ENCODE results near the gene INMT.

DNA sequence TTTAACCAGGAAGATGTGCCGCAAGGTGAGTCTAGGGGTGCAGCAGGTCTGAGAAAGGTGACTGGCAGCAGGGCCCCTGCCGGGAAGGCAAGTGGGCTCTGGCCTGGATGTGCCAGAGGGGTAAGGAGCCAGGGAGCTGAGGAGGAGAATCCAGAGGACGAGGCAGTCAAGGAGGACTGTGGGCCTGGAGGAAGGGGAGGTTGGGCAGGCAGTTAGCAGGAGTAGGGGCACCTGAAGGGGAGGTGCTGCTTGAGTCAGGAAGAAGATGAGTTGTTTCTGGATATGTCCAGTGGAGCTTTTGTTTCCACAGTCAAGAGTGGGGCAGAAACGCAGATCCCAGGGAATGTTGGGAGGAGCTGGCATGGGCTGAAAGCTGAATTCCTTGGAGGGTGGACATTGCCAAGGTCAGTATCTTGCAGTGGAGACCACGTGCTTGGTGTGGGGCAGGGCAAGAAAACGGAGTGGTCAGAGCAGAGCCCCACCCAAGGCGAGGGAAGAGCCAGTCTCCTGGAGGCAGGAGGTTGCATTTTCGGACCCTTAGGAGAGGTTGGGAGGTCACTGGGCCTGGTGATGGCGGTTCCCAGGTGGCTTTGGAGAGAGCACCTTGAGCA lies 53.3 kb downstream of the INMT start:
- TF ChIP-seq, protein P1, sequence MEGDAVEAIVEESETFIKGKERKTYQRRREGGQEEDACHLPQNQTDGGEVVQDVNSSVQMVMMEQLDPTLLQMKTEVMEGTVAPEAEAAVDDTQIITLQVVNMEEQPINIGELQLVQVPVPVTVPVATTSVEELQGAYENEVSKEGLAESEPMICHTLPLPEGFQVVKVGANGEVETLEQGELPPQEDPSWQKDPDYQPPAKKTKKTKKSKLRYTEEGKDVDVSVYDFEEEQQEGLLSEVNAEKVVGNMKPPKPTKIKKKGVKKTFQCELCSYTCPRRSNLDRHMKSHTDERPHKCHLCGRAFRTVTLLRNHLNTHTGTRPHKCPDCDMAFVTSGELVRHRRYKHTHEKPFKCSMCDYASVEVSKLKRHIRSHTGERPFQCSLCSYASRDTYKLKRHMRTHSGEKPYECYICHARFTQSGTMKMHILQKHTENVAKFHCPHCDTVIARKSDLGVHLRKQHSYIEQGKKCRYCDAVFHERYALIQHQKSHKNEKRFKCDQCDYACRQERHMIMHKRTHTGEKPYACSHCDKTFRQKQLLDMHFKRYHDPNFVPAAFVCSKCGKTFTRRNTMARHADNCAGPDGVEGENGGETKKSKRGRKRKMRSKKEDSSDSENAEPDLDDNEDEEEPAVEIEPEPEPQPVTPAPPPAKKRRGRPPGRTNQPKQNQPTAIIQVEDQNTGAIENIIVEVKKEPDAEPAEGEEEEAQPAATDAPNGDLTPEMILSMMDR (IDR thresholded peaks at IDR 0.05; ENCODE audit: low read depth, low read length, poor library complexity, severe bottlenecking), result no peak
- TF ChIP-seq EZH2phosphoT487 (IDR thresholded peaks at IDR 0.05; ENCODE audit: borderline replicate concordance, low read length), result no peak

Measured in DOHH2 (cell line).